Left ventricle myocardium inferior (tissue), 1 donor: ENCODE measurements around the gene TOM1. TPM values are rescaled to one million over a fixed set of nuclear protein-coding genes. Genes with fewer than 3 reads are reported as not detected.

Experiments used
- DNase-seq: peaks from one replicate; pipeline ENCODE4 v3.0.0-alpha.2; 2020
- H3K27ac ChIP-seq: fragments of 200-600 bp; replicated peaks from 2 replicates; pipeline ENCODE4 v1.8.0; 2021
- H3K27me3 ChIP-seq: fragments of 200-600 bp; 2 replicates; pipeline ENCODE4 v1.8.0; 2021; ENCODE audit warnings: low read depth
- H3K36me3 ChIP-seq: fragments of 200-600 bp; 2 replicates; pipeline ENCODE4 v1.8.0; 2021
- H3K4me1 ChIP-seq: fragments of 200-600 bp; 2 replicates; pipeline ENCODE4 v1.8.0; 2021
- H3K4me3 ChIP-seq: fragments of 200-600 bp; 2 replicates; pipeline ENCODE4 v1.8.0; 2021; ENCODE audit warnings: mild to moderate bottlenecking, moderate library complexity
- H3K9me3 ChIP-seq: fragments of 200-600 bp; replicated peaks from 2 replicates; pipeline ENCODE4 v1.8.0; 2021
- intact Hi-C: fragments of 100-400 bp; cut with micrococcal nuclease; formaldehyde crosslinking; loops from one replicate; pipeline ENCODE4 v1.11.0; 2022
- total RNA-seq: library from RNA; stranded (reverse); fragmentation: NEBNext Ultra II Directional; extraction: Animal tissue kit (Norgen Biotek cat#: 25700); gene quantifications from one replicate; pipeline ENCODE4 v1.2.1, GENCODE V29; 2021
- TF ChIP-seq, protein P1 (sequence below): fragments of 200-600 bp; IDR thresholded peaks from 2 replicates; pipeline ENCODE4 v1.8.0; 2021; ENCODE audit warnings: antibody characterized with exemption, mild to moderate bottlenecking, borderline replicate concordance
- donor health status: DM: no; HTN: yes; CAD: no; lungs with severe emphysema.

The TOM1 gene
- total RNA-seq, 1 donor from 2014 or later = 68.0 TPM

DNA sequence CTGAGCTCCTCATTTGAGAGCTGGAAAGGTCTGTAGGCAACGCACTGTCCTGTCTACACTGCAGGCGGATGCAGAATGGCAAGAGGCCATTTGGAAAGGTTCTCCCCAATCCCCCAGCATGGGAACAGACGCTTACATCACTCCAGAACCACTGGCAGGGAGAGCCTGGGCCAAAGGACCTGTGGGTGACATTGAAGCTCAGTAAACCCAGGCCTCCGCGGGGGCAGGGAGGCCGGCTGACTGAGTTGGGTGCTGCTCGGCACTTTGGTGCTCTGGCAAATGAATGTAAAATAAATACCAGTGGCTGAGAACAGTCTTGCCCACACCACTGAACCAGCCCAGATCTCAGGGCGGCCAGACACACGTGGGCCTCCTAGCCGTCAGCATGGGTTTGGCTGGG is 22.4 kb downstream of the TOM1 start:
- peak; percentile 62 for DNase-seq
- Histone ChIP-seq H3K27me3 (no peaks in the 10 kb centered on the region), H3K4me3 (no peak overlapping the region), H3K36me3 (peaks cover 95% of the 10 kb centered on the region), H3K9me3 (no peaks in the 10 kb centered on the region), H3K27ac (peak overlapping the region; percentile 78), H3K4me1 (peaks cover 34% of the 10 kb centered on the region)
- TF ChIP-seq, protein P1, sequence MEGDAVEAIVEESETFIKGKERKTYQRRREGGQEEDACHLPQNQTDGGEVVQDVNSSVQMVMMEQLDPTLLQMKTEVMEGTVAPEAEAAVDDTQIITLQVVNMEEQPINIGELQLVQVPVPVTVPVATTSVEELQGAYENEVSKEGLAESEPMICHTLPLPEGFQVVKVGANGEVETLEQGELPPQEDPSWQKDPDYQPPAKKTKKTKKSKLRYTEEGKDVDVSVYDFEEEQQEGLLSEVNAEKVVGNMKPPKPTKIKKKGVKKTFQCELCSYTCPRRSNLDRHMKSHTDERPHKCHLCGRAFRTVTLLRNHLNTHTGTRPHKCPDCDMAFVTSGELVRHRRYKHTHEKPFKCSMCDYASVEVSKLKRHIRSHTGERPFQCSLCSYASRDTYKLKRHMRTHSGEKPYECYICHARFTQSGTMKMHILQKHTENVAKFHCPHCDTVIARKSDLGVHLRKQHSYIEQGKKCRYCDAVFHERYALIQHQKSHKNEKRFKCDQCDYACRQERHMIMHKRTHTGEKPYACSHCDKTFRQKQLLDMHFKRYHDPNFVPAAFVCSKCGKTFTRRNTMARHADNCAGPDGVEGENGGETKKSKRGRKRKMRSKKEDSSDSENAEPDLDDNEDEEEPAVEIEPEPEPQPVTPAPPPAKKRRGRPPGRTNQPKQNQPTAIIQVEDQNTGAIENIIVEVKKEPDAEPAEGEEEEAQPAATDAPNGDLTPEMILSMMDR = no peak
- intact Hi-C loops = no loop called here

- Histone ChIP-seq H3K4me1 (peaks cover 30% of the 10 kb centered on the region), H3K9me3 (no peaks in the 10 kb centered on the region), H3K4me3 (no peak overlapping the region), H3K27me3 (no peaks in the 10 kb centered on the region), H3K27ac (peak overlapping the region; percentile 78), H3K36me3 (peaks cover 96% of the 10 kb centered on the region)
- no peak for DNase-seq
- TF ChIP-seq, protein P1 = no peak
- intact Hi-C loops = no loop called here
Measured at GRCh38 chr22:35322893-35323292, 23.2 kb downstream of the TOM1 start.

- no peak overlapping the region for H3K27ac ChIP-seq
- TF ChIP-seq, protein P1 = no peak
- H3K27me3 ChIP-seq = no peaks in the 10 kb centered on the region
- no peak for DNase-seq
- intact Hi-C loops = no loop called here
- no peak overlapping the region for H3K4me3 ChIP-seq
- H3K36me3 ChIP-seq = peaks cover 96% of the 10 kb centered on the region
- peaks cover 30% of the 10 kb centered on the region for H3K4me1 ChIP-seq
- H3K9me3 ChIP-seq = no peaks in the 10 kb centered on the region
Measured at GRCh38 chr22:35323305-35323704, 23.6 kb downstream of the TOM1 start.

DNA sequence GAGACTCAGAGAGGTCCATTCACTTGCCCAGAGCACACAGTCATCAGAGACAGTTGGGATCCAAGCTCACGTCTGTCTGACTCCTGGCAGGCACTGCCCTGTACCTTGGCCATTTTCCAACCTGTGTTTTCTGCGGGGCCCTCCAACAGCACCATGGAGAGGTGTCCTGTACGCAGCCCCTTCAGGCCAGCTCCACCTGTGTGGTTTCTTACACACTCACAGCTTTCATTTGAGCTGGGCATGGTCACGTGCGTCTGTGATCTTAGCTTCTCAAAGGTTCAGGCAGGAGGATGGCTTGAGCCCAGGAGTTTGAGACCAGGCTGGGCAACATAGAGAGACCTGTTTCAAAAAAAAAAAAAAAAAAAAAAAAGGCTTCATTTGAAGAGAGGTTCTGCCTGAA is 24.4 kb downstream of the TOM1 start:
- H3K36me3 ChIP-seq = peaks cover 95% of the 10 kb centered on the region
- no peaks in the 10 kb centered on the region for H3K27me3 ChIP-seq
- H3K9me3 ChIP-seq = no peaks in the 10 kb centered on the region
- no peak overlapping the region for H3K27ac ChIP-seq
- DNase-seq = no peak
- intact Hi-C loops = no loop called here
- H3K4me1 ChIP-seq = peaks cover 31% of the 10 kb centered on the region
- TF ChIP-seq, protein P1 = no peak
- no peak overlapping the region for H3K4me3 ChIP-seq

- Histone ChIP-seq H3K27me3 (no peaks in the 10 kb centered on the region), H3K27ac (no peak overlapping the region), H3K36me3 (peaks cover 88% of the 10 kb centered on the region), H3K4me1 (peaks cover 38% of the 10 kb centered on the region), H3K4me3 (no peak overlapping the region), H3K9me3 (no peaks in the 10 kb centered on the region)
- TF ChIP-seq, protein P1 = no peak
- intact Hi-C loops = no loop called here
- DNase-seq = no peak
Measured at GRCh38 chr22:35324762-35325161, 25.1 kb downstream of the TOM1 start.

GRCh38 chr22:35325209-35325608 is 25.5 kb downstream of the TOM1 start:
- Histone ChIP-seq H3K4me3 (no peak overlapping the region), H3K4me1 (peaks cover 42% of the 10 kb centered on the region), H3K9me3 (no peaks in the 10 kb centered on the region), H3K27me3 (no peaks in the 10 kb centered on the region), H3K36me3 (peaks cover 84% of the 10 kb centered on the region), H3K27ac (no peak overlapping the region)
- intact Hi-C loops = no loop called here
- no peak for DNase-seq
- TF ChIP-seq, protein P1 = no peak
